GM23338 (cell line): ENCODE measurements around the gene ELANE. TPM values are rescaled to one million over a fixed set of nuclear protein-coding genes. Genes with fewer than 3 reads are reported as not detected.

Experiments used
- ATAC-seq: fragments of 200-7000 bp; cut with Tn5 transposase; 3 replicates; pipeline ENCODE4 v1.9.1; 2020
- DNase-seq: peaks from one replicate; pipeline ENCODE4 v3.0.0-alpha.2; 2015; ENCODE audit warnings: low spot score
- H2AFZ ChIP-seq: fragments of 200-600 bp; sonication (generic); 2 replicates; pipeline ENCODE4 v1.8.0; 2016; ENCODE audit warnings: antibody characterized with exemption, mild to moderate bottlenecking, moderate library complexity
- H3F3A ChIP-seq: fragments of 200-600 bp; sonication (generic); replicated peaks from 2 replicates; pipeline ENCODE4 v1.8.0; 2017; ENCODE audit warnings: antibody characterized with exemption, mixed run types, low read depth
- H3K27ac ChIP-seq: fragments of 200-600 bp; sonication (generic); 2 replicates; pipeline ENCODE4 v1.6.1; 2016; ENCODE audit warnings: low read depth
- H3K27me3 ChIP-seq: fragments of 200-600 bp; sonication (generic); 2 replicates; pipeline ENCODE4 v1.8.0; 2016; ENCODE audit warnings: mild to moderate bottlenecking, mixed run types, moderate library complexity; ENCODE audit not compliant: insufficient read depth
- H3K36me3 ChIP-seq: fragments of 200-600 bp; sonication (generic); 2 replicates; pipeline ENCODE4 v1.8.0; 2016; ENCODE audit warnings: mild to moderate bottlenecking; ENCODE audit not compliant: insufficient read depth
- H3K4me1 ChIP-seq: fragments of 200-600 bp; sonication (generic); 2 replicates; pipeline ENCODE4 v1.8.0; 2016; ENCODE audit warnings: mild to moderate bottlenecking, moderate library complexity; ENCODE audit not compliant: insufficient read depth
- H3K4me2 ChIP-seq: fragments of 200-600 bp; sonication (generic); 2 replicates; pipeline ENCODE4 v1.7.1; 2017; ENCODE audit warnings: mixed run types
- H3K4me3 ChIP-seq: fragments of 200-600 bp; sonication (generic); 2 replicates; pipeline ENCODE4 v1.6.1; 2016; ENCODE audit warnings: mixed run types
- H3K79me2 ChIP-seq: fragments of 200-600 bp; sonication (generic); replicated peaks from 2 replicates; pipeline ENCODE4 v1.8.0; 2017; ENCODE audit warnings: mild to moderate bottlenecking; ENCODE audit not compliant: insufficient read depth
- H3K9me2 ChIP-seq: fragments of 200-600 bp; sonication (generic); 2 replicates; pipeline ENCODE4 v1.8.0; 2017; ENCODE audit not compliant: insufficient read depth
- H4K20me1 ChIP-seq: fragments of 200-600 bp; sonication (generic); replicated peaks from 2 replicates; pipeline ENCODE4 v1.8.0; 2017; ENCODE audit warnings: mild to moderate bottlenecking; ENCODE audit not compliant: insufficient read depth
- H3K27ac Mint-ChIP-seq: 2 replicates; pipeline ENCODE4 v1.8.0; 2020; ENCODE audit warnings: inconsistent platforms, mild to moderate bottlenecking, moderate library complexity, mixed read lengths
- H3K27me3 Mint-ChIP-seq: 3 replicates; pipeline ENCODE4 v1.8.0; 2022; ENCODE audit warnings: low read depth, mild to moderate bottlenecking, moderate library complexity, mixed read lengths, inconsistent platforms; ENCODE audit not compliant: insufficient read depth, poor library complexity
- H3K36me3 Mint-ChIP-seq: 3 replicates; pipeline ENCODE4 v1.8.0; 2021; ENCODE audit warnings: low read depth, mild to moderate bottlenecking, inconsistent platforms, moderate library complexity, mixed read lengths
- H3K4me1 Mint-ChIP-seq: 3 replicates; pipeline ENCODE4 v1.8.0; 2020; ENCODE audit warnings: mild to moderate bottlenecking, inconsistent platforms, mixed read lengths
- H3K4me3 Mint-ChIP-seq: 3 replicates; pipeline ENCODE4 v1.8.0; 2021; ENCODE audit warnings: moderate library complexity, mild to moderate bottlenecking, inconsistent platforms, mixed read lengths
- H3K9me3 Mint-ChIP-seq: 3 replicates; pipeline ENCODE4 v1.8.0; 2020; ENCODE audit warnings: moderate library complexity, mild to moderate bottlenecking, inconsistent platforms, mixed read lengths
- CREB1 ChIP-seq: fragments of 250-450 bp; sonication (Bioruptor Pico); IDR thresholded peaks from 2 replicates; pipeline ENCODE4 v1.5.0; 2020; ENCODE audit warnings: low read depth, mild to moderate bottlenecking, moderate library complexity
- CTCF ChIP-seq, 2 experiments: fragments of 200-600 bp in 1 of 2; sonication (generic) in 1 of 2; conservative IDR thresholded peaks; 2 replicates each; pipeline versions ENCODE4 v1.5.1 to v1.6.1; 2016 to 2017; ENCODE audit warnings: antibody characterized with exemption in 2 of 2, low read depth in 2 of 2, mild to moderate bottlenecking in 2 of 2, moderate library complexity in 1 of 2
- EZH2 ChIP-seq: fragments of 200-600 bp; sonication (generic); IDR thresholded peaks from one replicate; pipeline ENCODE4 v1.8.0; 2017; ENCODE audit warnings: antibody characterized with exemption, mild to moderate bottlenecking, low read depth; ENCODE audit not compliant: unreplicated experiment
- JUNB ChIP-seq: IDR thresholded peaks from one replicate; pipeline ENCODE4 v1.6.1; 2016; ENCODE audit warnings: antibody characterized with exemption; ENCODE audit not compliant: unreplicated experiment
- POLR2AphosphoS5 ChIP-seq: IDR thresholded peaks from 2 replicates; pipeline ENCODE4 v1.6.1; 2016; ENCODE audit warnings: antibody characterized with exemption, low read depth
- REST ChIP-seq: IDR thresholded peaks from one replicate; pipeline ENCODE4 v1.6.1; 2018; ENCODE audit warnings: antibody characterized with exemption; ENCODE audit not compliant: unreplicated experiment
- ZNF114 ChIP-seq: fragments of 250-450 bp; sonication (Bioruptor Pico); IDR thresholded peaks from 2 replicates; pipeline ENCODE4 v1.5.0; 2020; ENCODE audit warnings: mild to moderate bottlenecking, moderate library complexity
- ZNF331 ChIP-seq: fragments of 250-450 bp; sonication (Bioruptor Pico); IDR thresholded peaks from 2 replicates; pipeline ENCODE4 v1.5.0; 2020; ENCODE audit warnings: low read depth, mild to moderate bottlenecking, moderate library complexity
- ZNF462 ChIP-seq: fragments of 250-450 bp; sonication (Bioruptor Pico); IDR thresholded peaks from 2 replicates; pipeline ENCODE4 v1.5.0; 2020; ENCODE audit warnings: mild to moderate bottlenecking, moderate library complexity
- polyA plus RNA-seq: library from polyadenylated mRNA; unstranded; fragments of >200 nt; fragmentation: Nextera tagmentation; extraction: Ambion mirVana; gene quantifications from 2 replicates; pipeline ENCODE4 v1.2.1, GENCODE V29; 2016
- total RNA-seq: library from RNA; depleted of rRNA; stranded (reverse); fragments of >200 nt; shearing (Covaris generic); gene quantifications from 2 replicates; pipeline ENCODE4 v1.2.3, GENCODE V29; 2014

ELANE gene
- total and polyA plus RNA-seq, 2 experiments from 2014 or later = not detected

- TF ChIP-seq ZNF462 (CRISPR knock-in tag) (no peak), CREB1 (no peak), CTCF (conservative IDR thresholded peaks at IDR 0.05; ENCODE audit: low read depth in 2 of 2) (no peak)
These were observed 36.7 kb downstream of the ELANE start (continued) for GRCh38 chr19:888581-889385.

- DNase-seq = no peak
- Histone ChIP-seq H3K79me2 (no peaks in the 10 kb centered on the region; the same call in 1 of the 2 replicates), H3K36me3 (no peaks in the 10 kb centered on the region), H3K4me2 (no peak overlapping the region), H3K4me1 (no peaks in the 10 kb centered on the region), H2AFZ (no peak overlapping the region), H3K9me2 (no peaks in the 10 kb centered on the region), H3K27ac (no peak overlapping the region), H3F3A (no peaks in the 10 kb centered on the region; the same call in 1 of the 2 replicates), H3K4me3 (no peak overlapping the region), H4K20me1 (peaks cover 4% of the 10 kb centered on the region; the same call in 1 of the 2 replicates), H3K27me3 (no peaks in the 10 kb centered on the region)
- Mint-ChIP-seq H3K9me3 (peaks cover 3% of the 10 kb centered on the region; the same call in 2 of the 3 replicates), H3K4me3 (no peak overlapping the region), H3K4me1 (no peaks in the 10 kb centered on the region; the same call in 2 of the 3 replicates), H3K27ac (no peak overlapping the region), H3K27me3 (peaks cover 20% of the 10 kb centered on the region), H3K36me3 (peaks cover 9% of the 10 kb centered on the region; the same call in 1 of the 3 replicates)
- no peak for ATAC-seq
- no peak for TF ChIP-seq ZNF114 (CRISPR knock-in tag)
- TF ChIP-seq ZNF331 (CRISPR knock-in tag) = no peak
- no peak for TF ChIP-seq REST
- no peak for TF ChIP-seq POLR2AphosphoS5
- no peak for TF ChIP-seq EZH2
- TF ChIP-seq CREB1 = no peak
- TF ChIP-seq JUNB = no peak
These were observed 37.7 kb downstream of the ELANE start for GRCh38 chr19:889662-890295.
